Measurements from ENCODE around the gene C11orf98. TPM values are rescaled to one million over a fixed set of nuclear protein-coding genes. Genes with fewer than 3 reads are reported as not detected.

The C11orf98 gene
- 24.6 and 35.6 TPM in 2 replicates for total RNA-seq

DNA sequence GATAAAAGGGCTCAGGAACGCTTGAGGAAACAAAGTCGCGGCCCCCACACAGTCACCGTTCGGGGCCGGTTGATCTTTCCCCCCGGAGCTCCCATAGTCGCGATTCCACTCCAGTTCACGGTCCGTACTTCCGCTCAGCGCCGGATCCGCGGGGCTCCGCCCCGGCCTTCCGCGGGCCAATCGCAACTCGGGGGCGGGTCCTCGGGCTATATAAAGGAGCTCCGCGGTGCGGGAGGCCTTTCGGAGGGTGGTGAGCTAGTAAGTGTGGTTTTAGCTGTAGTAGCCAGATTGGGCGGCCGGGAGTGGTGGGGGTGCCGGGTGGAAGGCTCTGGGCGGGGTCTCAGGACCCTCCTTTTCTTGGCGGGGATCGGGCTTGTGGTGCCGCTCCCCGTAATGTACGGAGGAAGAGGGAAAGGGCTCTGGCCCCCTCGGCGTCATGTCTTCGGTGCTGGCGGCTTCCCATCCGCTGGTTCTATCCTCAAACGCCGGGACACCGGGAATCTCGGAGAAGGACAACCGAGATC is at the start of gene C11orf98, which contains the start of gene CSKMT:
Gene C11orf98, minus strand, starts transcription at position 136 of the 524 bp plus-strand sequence. Its CDS starts 41 bp downstream, at position 95.
Gene CSKMT, plus strand, starts transcription at position 238 of the 524 bp plus-strand sequence. CDS start 568 bp downstream, outside the sequence.

GRCh38 chr11:62707277-62707861 is 42.4 kb upstream of the C11orf98 start, which contains the start of the genes BSCL2 and GNG3:
BSCL2 (minus strand) TSS chr11:62707424; CDS start chr11:62707195, 229 bp downstream.
GNG3 (plus strand) TSS chr11:62707676; CDS start chr11:62708296, 620 bp downstream.

DNA sequence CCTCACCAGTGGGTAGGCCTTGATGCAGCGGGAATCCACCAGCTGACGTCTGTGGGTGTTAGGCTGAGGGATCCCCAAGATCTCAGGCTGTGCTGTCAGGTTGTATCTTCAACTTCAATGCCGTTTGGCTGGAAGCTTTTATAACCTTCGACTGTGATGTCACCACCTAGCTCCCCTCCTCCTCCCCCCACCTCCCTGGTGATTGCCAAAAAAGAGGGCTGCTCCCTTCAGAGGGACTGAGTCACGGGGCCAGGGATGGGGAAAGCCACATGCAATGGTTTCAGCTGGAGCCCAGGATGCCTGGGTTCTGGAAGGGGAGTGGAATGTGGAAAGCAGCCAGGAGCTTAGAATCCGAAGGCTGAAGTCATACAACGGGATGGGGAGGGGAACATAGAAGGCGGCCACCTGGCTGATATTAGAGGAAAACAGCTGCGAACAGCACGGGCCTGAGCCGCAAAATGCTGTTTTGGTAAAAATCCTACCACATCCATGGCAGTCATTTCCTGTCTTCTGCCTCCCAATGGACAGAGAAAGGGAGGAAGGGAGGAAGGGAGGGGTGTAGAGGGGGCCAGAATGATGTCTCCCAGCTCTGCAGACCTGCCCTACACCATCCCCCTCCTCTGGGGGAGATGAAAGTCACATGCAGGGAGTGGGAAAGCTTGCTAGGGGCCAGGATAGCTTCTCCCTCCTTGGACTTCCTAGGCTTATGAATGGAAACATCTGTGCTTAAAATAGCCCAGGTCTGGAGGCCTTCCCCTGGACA is 24.6 kb upstream of the C11orf98 start, which contains the start of gene LRRN4CL:
Gene LRRN4CL, minus strand, starts transcription at position 110 of the 763 bp plus-strand sequence. CDS start 1,022 bp downstream, outside the sequence.

GRCh38 chr11:62678770-62679696 is 14.0 kb upstream of the C11orf98 start, which contains the start of gene UBXN1:
UBXN1 (minus strand) TSS chr11:62679073; CDS start chr11:62678923, 150 bp downstream.

GRCh38 chr11:62671608-62672389 is 6.8 kb upstream of the C11orf98 start, which contains the start of the genes LBHD1 and UQCC3:
LBHD1 (minus strand) TSS chr11:62672267; CDS start chr11:62670031, 2,236 bp downstream.
UQCC3 (plus strand) TSS chr11:62671673; CDS start chr11:62671746, 73 bp downstream.

GRCh38 chr11:62645946-62646824 is 18.8 kb downstream of the C11orf98 start, which contains the start of gene GANAB:
GANAB (minus strand) TSS chr11:62646613; CDS start chr11:62646599, 14 bp downstream.

DNA sequence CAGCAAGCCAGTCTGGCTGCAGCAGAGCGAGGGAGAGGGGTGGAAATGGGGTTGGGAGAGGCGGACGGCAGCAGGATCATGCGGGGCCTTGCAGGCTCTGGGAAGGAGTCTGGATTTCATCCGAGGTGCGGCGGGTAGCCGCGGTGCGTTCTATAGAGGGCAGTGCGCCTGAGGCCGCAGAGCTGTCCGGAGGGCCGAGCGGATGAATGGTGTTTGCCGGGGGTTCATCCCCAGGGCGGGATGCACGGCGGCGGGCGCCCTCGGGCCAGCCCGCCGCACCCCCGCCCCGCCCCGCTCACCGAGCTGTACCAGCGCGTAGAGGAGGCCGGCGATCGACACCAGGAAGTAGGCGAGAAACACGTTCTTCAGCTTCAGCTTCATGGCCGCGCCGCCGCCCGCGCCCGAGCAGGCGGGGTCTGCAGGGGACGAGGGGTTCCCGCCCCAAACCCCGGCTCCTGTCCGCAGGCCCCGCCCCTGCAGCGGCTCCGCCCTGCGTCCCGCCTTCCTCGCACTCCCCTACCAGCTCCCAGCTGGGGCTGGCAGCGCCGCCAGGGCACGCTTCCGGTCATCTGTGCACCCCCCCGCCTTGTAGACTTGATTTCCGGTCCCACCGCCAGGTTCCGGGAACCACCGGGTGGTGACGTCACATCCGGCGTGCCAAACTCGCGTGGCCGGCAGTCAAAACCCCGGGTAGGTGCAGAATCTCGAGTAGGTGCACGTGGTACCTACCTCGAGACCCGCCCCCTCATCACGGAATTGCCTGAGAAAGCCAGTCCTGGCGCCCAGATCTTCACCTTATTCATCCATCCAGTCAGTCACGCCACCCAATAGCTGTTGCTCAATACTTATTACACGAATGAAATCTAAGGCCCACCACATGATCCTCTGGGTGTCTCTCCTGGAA is 43.2 kb downstream of the C11orf98 start, which contains the start of gene B3GAT3:
Gene B3GAT3, minus strand, starts transcription at position 420 of the 904 bp plus-strand sequence. Its CDS starts 39 bp downstream, at position 381.

Other genes starting within 250 kb of the C11orf98 start
- not detected in 2 replicates for gene SCGB1A1, start 246.2 kb downstream of the C11orf98 start, total RNA-seq
- gene AHNAK, start 118.4 kb downstream of the C11orf98 start, total RNA-seq = 598 and 812 TPM in 2 replicates
- 1,010 and 1,304 TPM in 2 replicates for gene EEF1G, start 91.3 kb downstream of the C11orf98 start, total RNA-seq
- gene TUT1, start 73.7 kb downstream of the C11orf98 start, total RNA-seq = 7.0 TPM in 2 replicates
- 97.1 and 125 TPM in 2 replicates for gene MTA2, start 63.3 kb downstream of the C11orf98 start, total RNA-seq
- 11.6 and 14.0 TPM in 2 replicates for gene EML3, start 52.4 kb downstream of the C11orf98 start, total RNA-seq
- 2.3 and 2.9 TPM in 2 replicates for gene ROM1, start 52.0 kb downstream of the C11orf98 start, total RNA-seq
- gene B3GAT3, start 43.2 kb downstream of the C11orf98 start, total RNA-seq = 34.3 and 50.9 TPM in 2 replicates
- gene GANAB, start 18.6 kb downstream of the C11orf98 start, total RNA-seq = 315 and 475 TPM in 2 replicates
- 22.9 and 24.5 TPM in 2 replicates for gene INTS5, start 11.9 kb downstream of the C11orf98 start, total RNA-seq
- gene CSKMT, start 102 bp upstream of the C11orf98 start, total RNA-seq = 4.2 and 9.4 TPM in 2 replicates
- gene UQCC3, start 6.5 kb upstream of the C11orf98 start, total RNA-seq = 12.0 and 12.6 TPM in 2 replicates
- 2.7 and 3.3 TPM in 2 replicates for gene LBHD1, start 7.1 kb upstream of the C11orf98 start, total RNA-seq
- gene UBXN1, start 13.9 kb upstream of the C11orf98 start, total RNA-seq = 99.4 and 126 TPM in 2 replicates
- 12.2 and 23.5 TPM in 2 replicates for gene LRRN4CL, start 24.3 kb upstream of the C11orf98 start, total RNA-seq
- 37.4 and 39.5 TPM in 2 replicates for gene BSCL2, start 42.2 kb upstream of the C11orf98 start, total RNA-seq
- gene GNG3, start 42.5 kb upstream of the C11orf98 start, total RNA-seq = not detected in 2 replicates
- gene HNRNPUL2, start 62.2 kb upstream of the C11orf98 start, total RNA-seq = 9.6 and 16.4 TPM in 2 replicates
- 30.0 and 35.2 TPM in 2 replicates for gene TTC9C, start 63.3 kb upstream of the C11orf98 start, total RNA-seq
- 14.5 and 15.6 TPM in 2 replicates for gene ZBTB3, start 89.0 kb upstream of the C11orf98 start, total RNA-seq
- 66.9 and 68.8 TPM in 2 replicates for gene POLR2G, start 96.4 kb upstream of the C11orf98 start, total RNA-seq
- gene TAF6L, start 106.2 kb upstream of the C11orf98 start, total RNA-seq = 29.2 and 30.7 TPM in 2 replicates
- 19.0 and 25.5 TPM in 2 replicates for gene TMEM179B, start 122.2 kb upstream of the C11orf98 start, total RNA-seq
- 21.8 and 24.1 TPM in 2 replicates for gene TMEM223, start 126.8 kb upstream of the C11orf98 start, total RNA-seq
- gene NXF1, start 140.2 kb upstream of the C11orf98 start, total RNA-seq = 26.4 and 28.4 TPM in 2 replicates
- 42.4 and 52.6 TPM in 2 replicates for gene STX5, start 166.8 kb upstream of the C11orf98 start, total RNA-seq
- not detected in 2 replicates for gene TEX54, start 167.6 kb upstream of the C11orf98 start, total RNA-seq
- 48.4 and 68.5 TPM in 2 replicates for gene WDR74, start 174.4 kb upstream of the C11orf98 start, total RNA-seq
- gene SLC3A2, start 215.7 kb upstream of the C11orf98 start, total RNA-seq = 348 and 637 TPM in 2 replicates